IMR-90 (cell line): Measurements from ENCODE around the gene RASA1. TPM values are rescaled to one million over a fixed set of nuclear protein-coding genes. Genes with fewer than 3 reads are reported as not detected.

ENCODE experiments used
- ATAC-seq: fragments of 200-7000 bp; cut with Tn5 transposase; 2 replicates; pipeline ENCODE4 v1.9.1; 2020; ENCODE audit warnings: low read depth, mild to moderate bottlenecking, moderate library complexity
- BruUV-seq: library from RNA; stranded (reverse); fragments of 400-500 nt; replicated peaks from 2 replicates; lab custom pipeline; 2021; lab: Mats Ljungman, UMichigan
- CTCF ChIA-PET: fragments of 300-600 bp; formaldehyde crosslinking; extraction: SDS; loops from one replicate; lab custom pipeline; 2021; ENCODE audit warnings: antibody characterized with exemption; lab: Yijun Ruan, JAX
- POLR2A ChIA-PET: fragments of 300-600 bp; sonication (Branson Sonifier 250); formaldehyde crosslinking; loops from one replicate; lab custom pipeline; 2022; ENCODE audit warnings: antibody characterized with exemption; ENCODE audit not compliant: unreplicated experiment; lab: Charles Lee
- DNase-seq: peaks from one replicate; pipeline ENCODE4 v3.0.0; 2013
- H2AFZ ChIP-seq: replicated peaks from 2 replicates; pipeline ENCODE3; 2013; ENCODE audit warnings: low read length, mild to moderate bottlenecking; ENCODE audit not compliant: poor library complexity
- H2AK5ac ChIP-seq: 2 replicates; pipeline ENCODE4 v1.6.1; 2013; ENCODE audit warnings: low read depth, low read length, inconsistent platforms
- H2AK9ac ChIP-seq: replicated peaks from 2 replicates; pipeline ENCODE3; 2013; ENCODE audit warnings: mild to moderate bottlenecking, low read depth, low read length, moderate library complexity; ENCODE audit not compliant: poor library complexity
- H2BK120ac ChIP-seq: 2 replicates; pipeline ENCODE4 v1.6.1; 2013; ENCODE audit warnings: low read depth, low read length, inconsistent platforms
- H2BK15ac ChIP-seq: 3 replicates; pipeline ENCODE4 v1.6.1; 2013; ENCODE audit warnings: low read depth, low read length, inconsistent platforms
- H2BK20ac ChIP-seq: 2 replicates; pipeline ENCODE4 v1.6.1; 2013; ENCODE audit warnings: low read depth, mild to moderate bottlenecking, inconsistent platforms, low read length, moderate library complexity
- H2BK5ac ChIP-seq: 2 replicates; pipeline ENCODE4 v1.6.1; 2013; ENCODE audit warnings: mild to moderate bottlenecking, low read depth, low read length, inconsistent platforms; ENCODE audit not compliant: poor library complexity, severe bottlenecking
- H3K14ac ChIP-seq: replicated peaks from 2 replicates; pipeline ENCODE4 v1.6.1; 2013; ENCODE audit warnings: low read depth, low read length, inconsistent platforms
- H3K18ac ChIP-seq: 2 replicates; pipeline ENCODE4 v1.6.1; 2013; ENCODE audit warnings: low read depth, low read length, control low read depth
- H3K23ac ChIP-seq: 2 replicates; pipeline ENCODE4 v1.6.1; 2013; ENCODE audit warnings: low read depth, low read length, inconsistent platforms
- H3K27ac ChIP-seq: 2 replicates; pipeline ENCODE4 v1.5.1; 2013; ENCODE audit warnings: mild to moderate bottlenecking, control low read depth, low read length; ENCODE audit not compliant: insufficient read depth
- H3K27me3 ChIP-seq: 2 replicates; pipeline ENCODE4 v1.6.1; 2013; ENCODE audit warnings: low read length; ENCODE audit not compliant: control insufficient read depth, insufficient read depth
- H3K36me3 ChIP-seq: 2 replicates; pipeline ENCODE4 v1.6.1; 2013; ENCODE audit warnings: low read length, mixed read lengths; ENCODE audit not compliant: control insufficient read depth, insufficient read depth
- H3K4ac ChIP-seq: 2 replicates; pipeline ENCODE4 v1.6.1; 2013; ENCODE audit warnings: low read depth, low read length, inconsistent platforms
- H3K4me1 ChIP-seq: 2 replicates; pipeline ENCODE4 v1.6.1; 2013; ENCODE audit warnings: low read length, mixed read lengths; ENCODE audit not compliant: control insufficient read depth, insufficient read depth
- H3K4me2 ChIP-seq: 2 replicates; pipeline ENCODE4 v1.6.1; 2013; ENCODE audit warnings: low read depth, mild to moderate bottlenecking, control low read depth, low read length, moderate library complexity
- H3K4me3 ChIP-seq: 2 replicates; pipeline ENCODE4 v1.5.1; 2013; ENCODE audit warnings: low read depth, mild to moderate bottlenecking, control low read depth, low read length, moderate library complexity; ENCODE audit not compliant: insufficient read depth
- H3K56ac ChIP-seq: 2 replicates; pipeline ENCODE4 v1.6.1; 2013; ENCODE audit warnings: low read length, inconsistent platforms; ENCODE audit not compliant: insufficient read depth; ENCODE audit errors: extremely low read depth
- H3K79me1 ChIP-seq, 2 experiments: 2 replicates each; pipeline ENCODE4 v1.6.1; 2013; ENCODE audit warnings: low read length in 2 of 2, inconsistent platforms in 1 of 2, low read depth in 1 of 2
- H3K9ac ChIP-seq: 2 replicates; pipeline ENCODE4 v1.6.1; 2013; ENCODE audit warnings: low read depth, low read length, control low read depth
- H3K9me1 ChIP-seq: 2 replicates; pipeline ENCODE4 v1.6.1; 2013; ENCODE audit warnings: low read length, inconsistent platforms; ENCODE audit not compliant: insufficient read depth
- H3K9me3 ChIP-seq: 2 replicates; pipeline ENCODE4 v1.6.1; 2013; ENCODE audit warnings: low read length; ENCODE audit not compliant: control insufficient read depth, insufficient read depth
- H4K20me1 ChIP-seq: 2 replicates; pipeline ENCODE4 v1.6.1; 2013; ENCODE audit warnings: low read length, inconsistent platforms; ENCODE audit not compliant: insufficient read depth
- H4K5ac ChIP-seq: 2 replicates; pipeline ENCODE4 v1.6.1; 2013; ENCODE audit warnings: mild to moderate bottlenecking, low read depth, low read length, control low read depth
- H4K8ac ChIP-seq, 2 experiments: 2 replicates each; pipeline ENCODE4 v1.6.1; 2013; ENCODE audit warnings: low read depth in 2 of 2, low read length in 2 of 2, control low read depth in 1 of 2, inconsistent platforms in 1 of 2
- H4K91ac ChIP-seq: 2 replicates; pipeline ENCODE4 v1.6.1; 2013; ENCODE audit warnings: low read depth, low read length, inconsistent platforms; ENCODE audit not compliant: insufficient read depth
- BHLHE40 ChIP-seq: fragments of 150-350 bp; IDR thresholded peaks from 2 replicates; pipeline ENCODE4 v1.6.1; 2016; ENCODE audit warnings: mild to moderate bottlenecking, low read depth, low read length
- CEBPB ChIP-seq: IDR thresholded peaks from 2 replicates; pipeline ENCODE4 v1.6.1; 2012; ENCODE audit warnings: low read depth, low read length, improper control_type of control experiment
- CHD1 ChIP-seq: IDR thresholded peaks from 2 replicates; pipeline ENCODE4 v1.6.1; 2012; ENCODE audit warnings: low read depth, low read length, improper control_type of control experiment
- CTCF ChIP-seq: conservative IDR thresholded peaks from 2 replicates; pipeline ENCODE4 v1.5.1; 2012; ENCODE audit warnings: mild to moderate bottlenecking, low read depth, low read length, improper control_type of control experiment
- ELK1 ChIP-seq: fragments of 150-350 bp; IDR thresholded peaks from 2 replicates; pipeline ENCODE4 v1.6.1; 2016; ENCODE audit warnings: low read depth, mild to moderate bottlenecking, low read length, moderate library complexity, borderline replicate concordance
- FOS ChIP-seq: fragments of 150-350 bp; IDR thresholded peaks from 2 replicates; pipeline ENCODE4 v1.6.1; 2016; ENCODE audit warnings: low read depth, low read length
- MAFK ChIP-seq: IDR thresholded peaks from 2 replicates; pipeline ENCODE4 v1.6.1; 2012; ENCODE audit warnings: low read depth, low read length, improper control_type of control experiment
- MAZ ChIP-seq: IDR thresholded peaks from 2 replicates; pipeline ENCODE4 v1.6.1; 2012; ENCODE audit warnings: low read depth, mild to moderate bottlenecking, low read length, improper control_type of control experiment, moderate library complexity, borderline replicate concordance
- MXI1 ChIP-seq: IDR thresholded peaks from 2 replicates; pipeline ENCODE4 v1.6.1; 2012; ENCODE audit warnings: low read depth, mild to moderate bottlenecking, low read length, moderate library complexity, borderline replicate concordance
- NFE2L2 ChIP-seq: fragments of 150-350 bp; IDR thresholded peaks from 2 replicates; pipeline ENCODE4 v1.6.1; 2016; ENCODE audit warnings: low read depth, mild to moderate bottlenecking, low read length
- POLR2A ChIP-seq: IDR thresholded peaks from 2 replicates; pipeline ENCODE4 v1.6.1; 2012; ENCODE audit warnings: mild to moderate bottlenecking, low read depth, low read length
- RAD21 ChIP-seq: IDR thresholded peaks from 2 replicates; pipeline ENCODE4 v1.6.1; 2012; ENCODE audit warnings: low read length, improper control_type of control experiment
- RCOR1 ChIP-seq: IDR thresholded peaks from 2 replicates; pipeline ENCODE4 v1.6.1; 2012; ENCODE audit warnings: mild to moderate bottlenecking, low read length, improper control_type of control experiment; ENCODE audit not compliant: insufficient replicate concordance
- RFX5 ChIP-seq: IDR thresholded peaks from 2 replicates; pipeline ENCODE4 v1.8.0; 2012; ENCODE audit warnings: low read depth, mild to moderate bottlenecking, low read length, moderate library complexity
- SMC3 ChIP-seq: fragments of 150-350 bp; IDR thresholded peaks from 2 replicates; pipeline ENCODE4 v1.6.1; 2016; ENCODE audit warnings: low read depth, mild to moderate bottlenecking, antibody characterized with exemption, low read length, moderate library complexity
- USF2 ChIP-seq: fragments of 150-350 bp; IDR thresholded peaks from 2 replicates; pipeline ENCODE4 v1.6.1; 2017; ENCODE audit warnings: mild to moderate bottlenecking, antibody characterized with exemption, low read length, low read depth
- WGBS, 2 experiments: methylation state at CpG; one replicate each; pipeline versions ENCODE4 v1.1.5 to v1.1.7; 2013; ENCODE audit warnings: missing lambda C conversion rate in 2 of 2; ENCODE audit not compliant: insufficient read length in 1 of 2; ENCODE audit errors: extremely low coverage in 2 of 2; 5-methylcytosine and 5-hydroxymethylcytosine counted together
- dilution Hi-C: fragments of 300-500 bp; cut with HindIII; formaldehyde crosslinking; loops from one replicate; pipeline ENCODE4 v1.14.3; 2018; ENCODE audit warnings: low sequenced_read_pairs; ENCODE audit not compliant: unreplicated experiment
- in situ Hi-C: fragments of 300-500 bp; cut with MboI; formaldehyde crosslinking; loops from 3 replicates; pipeline ENCODE4 v1.14.3; 2019; ENCODE audit warnings: low sequenced_read_pairs, inconsistent platforms, mixed read lengths
- intact Hi-C: fragments of 100-400 bp; cut with micrococcal nuclease; formaldehyde crosslinking; loops from 2 replicates; pipeline ENCODE4 v1.10.0; 2022
- polyA plus RNA-seq, 3 experiments: library from polyadenylated mRNA; depleted of rRNA; stranded (reverse); fragments of >200 nt; gene quantifications; 2 replicates each; pipeline ENCODE4 v1.2.3, GENCODE V29; 2012; ENCODE audit warnings: low replicate concordance in 1 of 3
- total RNA-seq: library from RNA; depleted of rRNA; stranded (reverse); fragments of >200 nt; gene quantifications from 2 replicates; pipeline ENCODE4 v1.2.3, GENCODE V29; 2012

RASA1 gene
- total and polyA plus RNA-seq, 2 of the 4 experiments (the other 2 are of a cell fraction), result 37.6 to 45.7 TPM

- Histone ChIP-seq H3K4ac (no peak overlapping the region), H2BK5ac (no peak overlapping the region), H2AK5ac (no peak overlapping the region), H3K9ac (no peak overlapping the region), H2BK20ac (no peak overlapping the region), H2AK9ac (no peak overlapping the region), H3K4me3 (no peak overlapping the region), H3K9me1 (0 out of 2 replicates have a peak, but pooled peaks cover 3% of the 10 kb centered on the region), H3K4me1 (no peaks in the 10 kb centered on the region), H4K5ac (no peak overlapping the region), H3K27me3 (no peaks in the 10 kb centered on the region), H3K27ac (no peak overlapping the region), H3K56ac (no peak overlapping the region), H3K14ac (no peak overlapping the region), H3K9me3 (no peaks in the 10 kb centered on the region), H4K8ac (no peak overlapping the region), H2BK15ac (no peak overlapping the region), H3K23ac (no peak overlapping the region), H3K18ac (no peak overlapping the region), H2BK120ac (no peak overlapping the region), H4K91ac (no peak overlapping the region), H4K20me1 (no peaks in the 10 kb centered on the region), H3K36me3 (no peaks in the 10 kb centered on the region), H2AFZ (no peak overlapping the region), H3K79me1 (no peaks in the 10 kb centered on the region), H3K4me2 (no peak overlapping the region)
- no peak for DNase-seq
- dilution Hi-C loops (no loop called here), in situ Hi-C loops (no loop called here), intact Hi-C loops (no loop called here)
- no TSS peak for BruUV-seq
- 93% methylated on average over 13 of the region's 16 CpGs; no CpG with 5 or more reads in 1 of the 2 experiments for WGBS, 2 experiments
- no peak for ATAC-seq
- TF ChIP-seq MAFK (no peak), CTCF (no peak), RCOR1 (no peak), MXI1 (no peak), USF2 (no peak), SMC3 (no peak), RFX5 (no peak), ELK1 (no peak), CHD1 (no peak), POLR2A (no peak), MAZ (no peak), CEBPB (no peak), RAD21 (no peak), BHLHE40 (no peak), FOS (no peak), NFE2L2 (no peak)
- CTCF ChIA-PET, result no interaction called here
- POLR2A ChIA-PET, result no interaction called here
These were observed 15.4 kb upstream of the RASA1 start for GRCh38 chr5:87252283-87252605.
